Daoy (cell line): ENCODE data around the gene ADAMTS6. TPM values are rescaled to one million over a fixed set of nuclear protein-coding genes. Genes with fewer than 3 reads are reported as not detected.
"Not testable (repeated sequence)": the region's sequence is repeated elsewhere in the genome, so short reads cannot be mapped to it uniquely, and the experiment has no call there.

ENCODE experiments used
- DNase-seq: peaks from one replicate; pipeline ENCODE4 v3.0.0-alpha.2; 2015; ENCODE audit warnings: low read depth
- total RNA-seq: library from RNA; depleted of rRNA; stranded (reverse); fragments of >200 nt; shearing (Covaris generic); gene quantifications from 2 replicates; pipeline ENCODE4 v1.2.3, GENCODE V29; 2014

ADAMTS6 gene
- total RNA-seq, 1 experiment from 2014 or later = 20.8 TPM

GRCh38 chr5:65468633-65469032, 13.1 kb downstream of the ADAMTS6 start:
- DNase-seq = no peak

GRCh38 chr5:65462139-65462705, 19.5 kb downstream of the ADAMTS6 start:
- DNase-seq = no peak

GRCh38 chr5:65461490-65461889, 20.2 kb downstream of the ADAMTS6 start:
- DNase-seq = no peak

- DNase-seq = no peak
Measured at GRCh38 chr5:65459995-65460394, 21.7 kb downstream of the ADAMTS6 start.

- DNase-seq = no peak
Measured at GRCh38 chr5:65455064-65455463, 26.7 kb downstream of the ADAMTS6 start.

- no peak for DNase-seq
Measured at GRCh38 chr5:65451436-65451835, 30.3 kb downstream of the ADAMTS6 start.

GRCh38 chr5:65446682-65447081, 35.0 kb downstream of the ADAMTS6 start:
- no peak for DNase-seq

- no peak for DNase-seq
Measured at GRCh38 chr5:65441800-65442199, 39.9 kb downstream of the ADAMTS6 start.

GRCh38 chr5:65440456-65440855, 41.3 kb downstream of the ADAMTS6 start:
- no peak for DNase-seq

- no peak for DNase-seq
Measured at GRCh38 chr5:65434122-65434521, 47.6 kb downstream of the ADAMTS6 start.

- no peak for DNase-seq
Measured at GRCh38 chr5:65426656-65427055, 55.1 kb downstream of the ADAMTS6 start.

GRCh38 chr5:65423623-65424022, 58.1 kb downstream of the ADAMTS6 start:
- no peak for DNase-seq

- no peak for DNase-seq
Measured at GRCh38 chr5:65418661-65419060, 63.1 kb downstream of the ADAMTS6 start.

GRCh38 chr5:65413822-65414221, 67.9 kb downstream of the ADAMTS6 start:
- no peak for DNase-seq

- no peak for DNase-seq
Measured at GRCh38 chr5:65412842-65413241, 68.9 kb downstream of the ADAMTS6 start.

GRCh38 chr5:65411356-65411755, 70.4 kb downstream of the ADAMTS6 start:
- no peak for DNase-seq

GRCh38 chr5:65395526-65396155, 86.1 kb downstream of the ADAMTS6 start:
- no peak for DNase-seq

- no peak for DNase-seq
Measured at GRCh38 chr5:65394087-65394486, 87.6 kb downstream of the ADAMTS6 start.

GRCh38 chr5:65391591-65391990, 90.1 kb downstream of the ADAMTS6 start:
- DNase-seq = no peak

GRCh38 chr5:65390208-65390607, 91.5 kb downstream of the ADAMTS6 start:
- DNase-seq = no peak

GRCh38 chr5:65383859-65384258, 97.9 kb downstream of the ADAMTS6 start:
- no peak for DNase-seq

GRCh38 chr5:65382582-65382981, 99.1 kb downstream of the ADAMTS6 start:
- no peak for DNase-seq

- not testable (repeated sequence) for DNase-seq
Measured at GRCh38 chr5:65370505-65370904, 111.2 kb downstream of the ADAMTS6 start.

GRCh38 chr5:65366655-65367054, 115.1 kb downstream of the ADAMTS6 start:
- no peak for DNase-seq
